OCI-M2 (cell line): ENCODE results near the gene NSD2.
"Not testable (repeated sequence)": the region's sequence is repeated elsewhere in the genome, so short reads cannot be mapped to it uniquely, and the experiment has no call there.

Experiments used
- DNase-seq: peaks from one replicate; lab custom pipeline; 2025; ENCODE audit not compliant: unreplicated experiment; lab: John Stamatoyannopoulos, UW

The NSD2 gene

DNA sequence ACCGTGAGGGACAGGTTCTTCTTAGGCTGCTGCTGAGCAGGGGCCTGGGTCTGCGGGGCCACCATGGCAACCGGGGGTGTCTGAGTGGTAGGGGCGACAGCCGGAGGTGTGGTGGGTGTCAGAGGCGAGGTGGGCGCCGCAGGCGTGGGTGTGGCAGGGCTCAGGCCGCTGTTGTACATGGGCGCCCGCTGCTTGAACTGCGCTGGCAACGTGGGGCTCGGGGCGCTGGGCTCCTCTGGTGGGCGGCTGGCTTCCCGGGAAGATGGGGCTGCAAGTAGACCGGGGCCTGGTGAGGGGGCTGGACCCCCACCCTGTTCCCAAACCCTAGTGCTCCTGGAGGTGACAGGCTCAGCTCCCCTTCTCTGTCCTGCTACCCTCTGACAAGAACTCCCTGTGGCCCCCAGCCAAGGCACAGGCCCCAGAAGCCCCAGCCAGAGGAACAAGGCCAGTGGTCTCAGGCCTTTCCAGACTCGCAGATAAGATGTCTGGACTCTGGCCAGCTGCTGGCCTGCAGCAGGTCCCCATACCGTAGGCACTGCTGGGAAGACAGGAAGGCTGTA is 112.7 kb downstream of the NSD2 start:
- DNase-seq = no peak

DNA sequence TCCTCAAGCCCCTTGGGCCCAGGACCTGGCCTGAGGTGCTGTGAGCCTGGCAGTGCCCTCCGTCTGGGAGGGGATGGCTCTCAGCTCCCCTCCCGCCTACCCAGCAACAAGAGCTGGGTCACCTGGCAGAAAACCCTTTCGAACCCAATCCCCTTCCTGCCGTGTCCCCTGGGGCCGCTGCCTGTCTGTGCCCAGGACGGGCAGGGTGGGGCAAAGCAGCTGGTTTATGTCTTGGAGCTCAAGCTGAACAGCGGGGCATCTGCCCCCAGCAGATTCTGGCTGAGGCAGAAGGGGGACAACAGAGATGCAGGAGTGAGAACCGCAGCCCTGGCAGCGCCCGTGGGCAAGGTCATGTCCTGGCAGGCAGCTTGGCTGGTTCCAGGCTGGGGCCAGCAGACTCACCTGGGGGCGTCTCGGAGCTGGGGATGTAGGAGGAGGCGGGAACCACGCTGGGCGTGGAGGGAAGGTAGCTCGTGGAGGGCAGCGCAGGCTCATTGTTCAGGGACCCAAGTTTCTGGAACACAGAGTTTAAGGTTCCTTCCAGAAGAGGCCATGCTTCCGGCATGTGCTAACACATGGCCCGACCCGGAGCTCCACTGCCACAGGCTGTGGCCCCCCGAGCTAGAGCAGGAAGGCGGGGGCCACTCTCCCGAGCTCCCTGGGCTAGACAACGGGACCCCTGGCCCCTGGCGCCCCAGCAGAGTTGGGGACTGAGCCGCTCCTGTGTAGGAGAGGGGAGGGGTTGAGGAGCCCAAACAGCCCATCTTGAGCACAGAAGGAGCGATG is 113.4 kb downstream of the NSD2 start:
- no peak for DNase-seq

DNA sequence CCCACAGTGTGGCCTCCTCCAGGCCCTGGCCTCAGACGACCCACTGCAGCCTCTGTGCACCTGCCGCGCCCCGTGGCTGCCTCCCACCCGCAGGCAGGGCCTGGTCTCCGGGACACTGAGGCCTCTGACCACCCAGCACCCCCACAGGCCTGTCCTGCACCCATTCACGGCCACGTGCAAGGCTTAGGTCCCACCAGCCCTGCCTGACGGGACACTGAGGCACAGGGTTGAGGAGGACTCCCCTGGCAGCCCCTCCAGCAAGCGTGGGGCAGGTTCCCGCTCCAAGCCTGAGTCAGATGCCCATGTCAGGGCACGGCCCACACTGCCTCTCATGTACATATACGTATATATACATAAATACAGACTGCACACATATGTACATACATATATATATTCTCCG is 114.1 kb downstream of the NSD2 start:
- DNase-seq = no peak

DNA sequence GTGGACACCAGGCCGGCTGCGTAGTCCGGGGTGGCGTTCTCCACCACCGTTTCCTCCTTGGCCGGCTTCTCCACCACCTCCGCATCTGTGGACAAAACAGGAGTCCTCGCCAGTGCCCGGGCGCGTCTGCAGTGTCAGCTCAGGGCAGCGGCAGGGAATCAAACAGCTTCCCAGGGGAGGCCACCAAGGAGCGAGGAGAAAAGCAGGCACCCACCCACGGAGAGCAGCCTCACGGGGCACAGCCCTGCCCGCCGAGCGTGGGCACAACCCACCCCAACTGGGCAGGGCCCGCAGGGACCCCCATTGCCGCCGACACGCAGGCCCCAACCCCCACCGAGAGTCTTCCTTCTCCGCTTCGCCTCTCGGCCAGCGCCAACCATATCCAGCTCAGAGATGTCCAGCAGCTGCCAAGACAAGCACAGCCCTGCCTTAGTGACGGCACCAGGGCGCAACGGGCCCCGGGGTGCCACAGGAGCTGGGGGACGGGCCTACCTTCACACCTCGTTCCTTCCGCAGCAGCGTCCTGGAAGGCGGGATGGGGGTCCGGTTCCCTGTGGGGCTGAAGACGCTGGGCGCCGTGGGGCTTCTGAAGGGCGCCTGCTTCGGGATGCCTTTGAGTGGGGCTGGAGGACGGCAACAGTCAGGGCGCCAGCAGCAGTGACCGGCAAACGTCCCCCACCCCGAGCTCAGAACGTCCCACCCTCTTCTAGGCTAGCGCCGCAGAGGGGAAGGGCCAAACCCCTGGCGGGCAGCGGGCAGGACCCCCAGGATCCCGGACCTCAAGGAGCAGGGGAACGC is 114.8 kb downstream of the NSD2 start:
- no peak for DNase-seq

DNA sequence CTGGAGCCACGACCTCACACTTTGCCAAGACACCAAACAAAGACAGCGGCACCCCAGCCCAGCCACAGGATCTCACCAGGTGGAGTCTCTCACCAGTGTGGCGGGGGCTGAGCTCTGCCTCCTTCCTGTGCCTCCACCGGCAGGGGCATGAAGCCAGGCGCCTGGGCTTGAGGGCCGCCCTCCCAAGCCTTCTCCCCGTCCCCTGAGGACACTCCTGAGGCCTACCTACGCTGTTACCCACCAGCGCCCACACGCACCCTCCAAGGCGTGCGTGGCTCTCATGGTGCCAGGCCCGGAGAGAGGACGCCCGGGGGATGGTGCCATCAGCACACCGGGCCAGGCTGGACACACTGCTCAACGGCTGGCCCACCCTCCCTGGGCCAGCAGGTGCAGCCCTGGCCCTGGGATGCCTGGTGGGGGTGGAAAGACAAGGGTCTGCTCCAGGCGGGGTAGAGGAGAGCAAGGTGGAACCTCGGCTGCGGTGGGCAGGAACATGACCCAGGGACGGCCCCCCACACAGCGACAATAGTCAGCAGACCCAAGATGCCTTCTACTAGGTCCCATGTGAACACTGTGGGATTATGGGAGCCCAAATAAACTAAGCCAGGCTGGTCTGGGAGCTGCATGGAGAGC is 115.5 kb downstream of the NSD2 start:
- no peak for DNase-seq

DNA sequence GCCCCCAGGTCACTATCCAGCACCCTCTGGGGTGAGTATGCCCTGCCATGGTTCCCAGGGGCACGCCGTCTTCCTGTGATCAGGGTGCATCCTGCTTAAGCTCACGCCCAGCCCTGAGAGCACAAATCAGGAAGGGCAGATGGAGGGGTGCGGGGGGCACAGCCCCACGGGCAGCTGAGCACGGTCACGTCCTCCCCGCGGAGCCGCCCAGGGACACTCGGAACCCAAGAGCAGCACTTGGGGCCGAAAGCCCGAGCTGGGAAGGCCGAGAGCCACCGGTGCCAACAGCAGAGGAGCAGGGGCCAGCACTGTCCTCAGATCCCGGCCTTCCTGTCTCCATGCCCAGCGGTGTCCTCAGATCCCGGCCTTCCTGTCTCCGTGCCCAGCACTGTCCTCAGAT is 116.1 kb downstream of the NSD2 start:
- no peak for DNase-seq

DNA sequence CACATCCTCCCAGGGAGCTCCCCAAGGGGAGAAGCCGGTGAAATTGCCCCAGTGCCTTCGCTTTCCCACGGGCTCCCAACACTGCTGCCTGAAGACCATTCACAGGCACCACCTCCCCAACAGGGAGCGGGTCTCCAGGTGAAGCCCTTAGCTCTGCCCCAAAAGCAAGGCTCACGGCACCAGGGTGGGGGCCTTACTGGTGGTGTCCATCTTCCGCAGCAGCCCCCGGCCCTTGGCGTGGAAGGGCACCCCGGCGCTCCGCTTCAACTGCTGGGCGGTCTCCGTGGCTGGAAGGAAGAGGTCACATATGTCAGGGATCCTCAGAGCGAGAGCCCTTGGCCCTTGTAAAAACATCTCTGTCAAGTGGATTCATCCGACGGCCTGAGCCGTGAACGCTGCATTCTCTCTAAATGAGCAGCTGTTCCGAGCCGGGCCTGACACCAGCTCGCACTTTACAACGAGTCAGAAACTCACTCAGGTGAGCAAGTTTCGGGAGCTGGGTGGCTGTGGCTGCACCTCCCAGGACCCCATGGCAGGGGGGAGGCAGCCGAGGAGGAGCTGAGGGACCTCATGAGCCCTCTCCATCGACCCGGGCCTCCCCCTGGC is 116.6 kb downstream of the NSD2 start:
- DNase-seq = no peak

DNA sequence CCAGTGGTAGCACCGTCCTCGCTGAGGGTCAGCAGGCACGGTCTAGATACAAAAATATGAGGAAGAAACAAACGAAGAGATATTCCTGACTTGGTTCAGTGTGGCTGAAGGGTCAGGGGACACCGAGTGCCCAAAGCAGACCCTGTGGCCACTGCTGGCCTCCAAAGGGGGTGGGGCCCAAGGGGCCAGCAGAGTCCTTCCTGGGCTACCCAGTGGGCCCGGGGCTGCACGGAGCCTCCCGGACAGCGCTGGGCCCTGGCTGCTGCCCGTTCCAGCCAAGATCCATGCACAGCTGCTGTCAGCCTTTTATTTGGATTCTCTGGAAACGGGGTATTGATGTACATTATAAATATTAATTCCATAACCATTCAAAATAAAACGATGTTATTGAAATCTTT is 117.1 kb downstream of the NSD2 start:
- DNase-seq = no peak

DNA sequence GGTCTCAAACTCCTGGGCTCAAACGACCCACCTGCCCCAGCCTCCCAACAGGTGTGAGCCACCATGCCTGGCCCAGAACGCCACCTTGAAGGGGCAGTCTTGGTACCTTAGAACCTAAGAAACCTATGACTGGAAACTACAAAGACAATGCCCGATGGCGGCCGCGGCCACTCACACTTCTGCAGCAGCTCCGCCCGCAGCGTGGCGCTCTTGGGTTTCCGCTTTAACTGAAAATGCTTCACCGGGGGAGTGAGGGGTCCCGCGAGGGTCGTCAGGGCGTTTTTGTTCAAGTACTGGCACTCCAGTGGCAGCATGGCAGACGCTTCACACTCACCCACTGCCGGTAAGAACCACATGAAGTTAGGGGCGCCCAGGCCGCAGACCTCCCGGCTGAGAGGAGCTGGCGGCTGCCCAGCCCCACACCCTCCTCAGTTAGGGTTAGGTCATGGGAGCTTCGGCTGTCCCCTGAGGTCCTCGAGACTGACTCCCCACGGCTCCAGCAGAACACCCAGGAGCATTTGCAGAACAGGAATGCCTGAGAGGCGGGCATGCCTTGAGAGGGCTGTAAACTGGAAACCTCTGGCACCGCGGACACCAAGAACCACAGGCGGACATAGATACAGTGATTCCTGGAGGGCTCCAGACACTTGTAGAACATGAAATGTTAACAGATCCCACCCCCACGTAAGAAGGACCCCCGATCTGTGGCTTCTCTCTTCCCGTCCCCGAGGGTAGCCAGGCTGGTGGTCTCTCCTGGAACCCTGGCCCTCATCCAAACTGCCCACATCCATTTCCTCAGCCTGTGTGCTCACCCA is 118.5 kb downstream of the NSD2 start:
- no peak for DNase-seq

DNA sequence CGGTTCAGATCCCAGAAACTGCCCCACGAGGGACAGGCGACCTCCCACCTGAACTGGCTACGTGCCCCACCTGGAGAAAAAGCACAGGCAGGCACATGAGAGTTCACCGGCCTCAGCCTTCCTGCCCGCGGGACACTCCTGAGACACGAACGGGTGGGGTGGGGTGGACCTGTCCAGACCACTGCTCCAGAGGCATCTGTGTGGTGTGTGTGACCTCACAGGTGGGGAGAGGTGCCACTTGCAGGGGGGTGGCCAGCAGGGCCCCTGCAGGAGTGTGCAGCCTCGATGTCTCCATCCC is 119.1 kb downstream of the NSD2 start:
- DNase-seq = no peak

DNA sequence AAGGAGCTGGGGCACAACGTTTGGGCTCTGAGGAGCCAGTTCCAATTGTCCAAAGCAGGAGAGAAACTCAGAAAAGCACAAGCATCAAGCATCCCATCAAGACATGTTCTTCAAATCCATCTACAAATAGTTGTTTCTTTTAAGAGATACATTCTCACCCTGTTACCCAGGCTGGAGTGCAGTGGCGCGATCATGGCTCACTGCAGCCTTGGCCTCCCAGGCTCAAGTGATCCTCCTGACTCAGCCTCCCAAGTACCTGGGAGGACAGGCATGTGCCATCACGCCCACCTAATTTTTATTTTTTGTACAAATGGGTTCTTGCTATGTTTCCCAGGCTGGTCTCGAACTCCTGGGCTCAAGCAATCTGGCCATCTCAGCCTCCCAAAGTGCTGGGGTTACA is 119.5 kb downstream of the NSD2 start:
- no peak for DNase-seq

DNA sequence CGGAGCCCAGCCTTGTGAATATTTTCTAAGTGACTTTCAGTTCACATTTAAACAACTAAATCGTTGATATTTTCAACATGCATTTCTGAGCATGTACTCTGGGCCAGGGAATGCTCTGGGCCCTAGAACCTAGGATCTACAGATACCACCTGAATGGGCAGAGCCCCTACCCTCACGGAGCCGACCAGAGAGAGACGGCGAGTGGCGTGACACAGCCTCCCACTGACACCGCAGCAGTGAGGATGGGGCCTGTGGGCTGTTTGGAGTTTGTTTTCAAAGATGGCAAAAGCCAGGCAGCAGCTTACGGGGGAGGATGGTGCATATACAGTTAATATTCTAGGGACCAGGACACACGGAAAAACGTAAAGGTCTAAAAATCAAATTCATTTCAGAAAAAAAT is 119.9 kb downstream of the NSD2 start:
- DNase-seq = no peak

DNA sequence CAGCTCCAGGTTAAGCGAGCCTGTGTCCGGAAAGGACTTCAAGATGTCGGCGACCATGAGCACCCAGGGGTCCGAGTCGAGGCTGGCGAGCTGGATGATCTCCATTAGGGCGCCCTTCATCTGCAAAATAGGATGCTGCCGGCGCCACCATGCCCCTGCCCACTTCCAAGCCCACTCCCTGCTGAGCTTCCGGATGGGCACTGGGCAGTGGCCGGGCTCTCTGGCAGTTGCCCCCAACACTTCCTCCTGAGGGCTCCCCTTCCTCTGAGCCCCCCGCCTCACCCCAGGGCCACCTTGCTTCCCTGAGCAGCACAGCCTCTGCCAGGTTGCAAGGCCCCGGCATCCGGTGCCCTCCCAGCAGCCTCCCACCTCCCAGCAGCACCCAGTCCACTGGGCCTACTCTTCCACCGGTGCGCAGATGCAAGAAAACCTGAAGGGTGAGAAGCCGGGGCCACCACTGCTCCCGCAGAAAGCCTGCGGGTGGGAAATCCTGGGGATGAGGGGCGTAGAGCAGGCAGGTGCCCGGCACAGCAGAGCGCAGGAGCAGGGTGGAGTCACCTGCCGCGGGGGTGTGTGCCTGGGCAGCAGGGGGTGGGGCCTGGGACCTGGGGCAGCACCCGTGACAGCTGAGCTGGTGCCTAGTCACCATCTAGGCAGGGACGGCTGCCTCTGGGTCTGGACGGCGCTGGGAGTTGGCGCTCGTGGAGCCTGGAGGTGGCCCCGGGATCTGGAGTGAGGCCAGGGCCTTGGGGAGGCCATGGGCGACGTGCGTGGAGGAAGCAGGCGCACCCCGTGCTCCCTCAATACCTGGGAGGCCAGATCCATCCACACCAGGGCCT is 120.6 kb downstream of the NSD2 start:
- DNase-seq = no peak

DNA sequence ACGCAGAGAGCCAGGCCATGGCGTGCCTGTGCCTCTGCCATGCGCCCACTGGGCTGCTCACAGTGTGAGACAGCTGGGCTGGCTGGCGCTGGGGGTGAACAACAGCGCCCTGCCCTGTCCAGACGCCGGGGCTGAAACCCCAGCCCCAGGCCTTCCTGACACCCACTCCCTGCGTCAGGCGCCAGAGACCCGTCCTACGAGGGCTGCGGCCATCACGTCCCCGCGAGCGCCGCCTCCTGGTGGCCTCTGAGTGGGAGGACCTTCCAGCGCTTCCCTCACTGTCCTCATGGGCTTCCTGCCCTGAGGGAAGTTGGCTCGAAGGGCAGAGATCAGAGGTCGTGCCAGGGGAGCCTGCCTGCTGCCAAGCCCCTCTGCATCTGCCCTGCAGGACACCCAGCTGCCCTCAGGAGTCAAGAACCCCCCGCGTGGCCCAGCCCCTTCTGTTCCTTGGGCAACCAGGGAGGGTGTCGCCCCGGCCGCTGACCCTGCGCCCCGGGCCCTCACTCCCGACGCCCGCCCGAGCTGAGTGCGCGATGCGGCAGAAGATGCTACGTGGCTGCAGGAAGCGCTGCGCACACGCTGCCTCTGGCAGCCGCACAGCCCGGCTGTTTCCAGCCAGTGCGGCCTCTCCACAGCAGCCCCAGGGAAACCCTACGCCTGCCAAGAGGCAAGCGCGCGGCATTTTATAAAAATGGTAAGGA is 121.4 kb downstream of the NSD2 start:
- DNase-seq = no peak

DNA sequence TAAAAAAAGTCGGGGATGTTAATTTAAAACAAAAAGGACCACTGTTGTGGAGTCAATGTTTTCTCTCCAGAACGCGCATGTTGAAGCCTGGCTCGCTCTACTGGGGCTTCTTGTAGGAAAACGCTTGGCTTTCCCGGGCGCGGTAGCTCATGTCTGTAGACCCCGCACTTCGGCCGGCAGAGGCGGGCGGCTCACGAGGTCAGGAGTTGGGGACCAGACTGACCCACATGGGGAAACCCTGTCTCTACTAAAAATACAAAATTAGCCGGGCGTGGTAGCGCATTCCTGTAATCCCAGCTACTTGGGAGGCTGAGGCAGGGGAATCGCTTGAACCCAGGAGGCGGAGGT is 122.0 kb downstream of the NSD2 start:
- DNase-seq = no peak

DNA sequence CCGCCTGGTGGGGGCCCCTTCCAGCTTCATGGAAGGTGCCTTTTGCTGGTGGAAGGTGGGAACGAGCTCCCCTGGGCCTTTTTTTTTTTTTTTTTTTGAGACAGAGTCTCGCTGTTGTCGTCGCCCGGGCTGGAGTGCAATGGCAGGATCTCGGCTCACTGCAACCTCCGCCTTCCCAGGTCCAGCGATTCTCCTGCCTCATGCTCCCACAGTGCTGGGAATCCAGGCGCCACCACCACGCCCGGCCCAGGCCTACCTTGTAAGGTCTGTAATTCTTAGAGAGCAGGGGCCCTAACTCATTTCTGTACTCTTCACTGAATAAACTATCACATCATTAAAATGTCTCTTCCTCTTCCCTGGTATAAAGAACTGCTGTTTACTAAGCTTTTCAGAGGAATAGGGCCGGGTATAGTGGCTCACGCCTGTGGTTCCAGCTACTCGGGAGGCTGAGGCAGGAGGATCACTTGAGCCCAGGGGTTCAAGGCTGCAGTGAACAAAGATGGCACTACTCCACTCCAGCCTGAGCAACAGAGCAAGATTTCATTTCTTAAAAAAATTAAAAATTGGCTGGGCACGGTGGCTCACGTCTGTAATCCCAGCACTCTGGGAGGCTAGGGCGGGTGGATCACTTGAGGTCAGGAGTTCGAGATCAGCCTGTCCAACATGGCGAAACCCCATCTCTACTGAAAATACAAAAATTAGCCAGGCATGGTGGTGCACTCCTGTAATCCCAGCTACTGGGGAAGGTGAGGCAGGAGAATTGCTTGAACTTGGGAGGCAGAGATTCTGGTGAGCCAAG is 122.7 kb downstream of the NSD2 start:
- not testable (repeated sequence) for DNase-seq

DNA sequence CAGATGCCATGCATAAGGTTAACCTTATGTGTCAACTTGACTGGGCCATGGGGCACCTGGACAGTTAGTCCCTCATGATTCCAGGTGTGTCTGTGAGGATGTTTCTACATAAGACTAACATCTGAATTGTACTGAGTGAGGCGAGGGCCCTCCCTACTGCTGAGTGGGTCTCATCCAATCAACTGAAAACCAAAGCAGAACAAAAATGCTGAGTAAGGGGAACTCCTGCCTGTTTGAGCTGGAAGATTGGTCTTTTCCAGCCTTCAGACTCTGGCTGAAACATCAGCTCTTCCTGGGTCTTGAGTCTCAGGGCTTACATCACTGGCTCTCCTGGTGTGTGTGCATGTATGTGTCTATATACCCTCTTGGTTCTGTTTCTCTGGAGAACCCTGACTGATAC is 123.7 kb downstream of the NSD2 start:
- no peak for DNase-seq

DNA sequence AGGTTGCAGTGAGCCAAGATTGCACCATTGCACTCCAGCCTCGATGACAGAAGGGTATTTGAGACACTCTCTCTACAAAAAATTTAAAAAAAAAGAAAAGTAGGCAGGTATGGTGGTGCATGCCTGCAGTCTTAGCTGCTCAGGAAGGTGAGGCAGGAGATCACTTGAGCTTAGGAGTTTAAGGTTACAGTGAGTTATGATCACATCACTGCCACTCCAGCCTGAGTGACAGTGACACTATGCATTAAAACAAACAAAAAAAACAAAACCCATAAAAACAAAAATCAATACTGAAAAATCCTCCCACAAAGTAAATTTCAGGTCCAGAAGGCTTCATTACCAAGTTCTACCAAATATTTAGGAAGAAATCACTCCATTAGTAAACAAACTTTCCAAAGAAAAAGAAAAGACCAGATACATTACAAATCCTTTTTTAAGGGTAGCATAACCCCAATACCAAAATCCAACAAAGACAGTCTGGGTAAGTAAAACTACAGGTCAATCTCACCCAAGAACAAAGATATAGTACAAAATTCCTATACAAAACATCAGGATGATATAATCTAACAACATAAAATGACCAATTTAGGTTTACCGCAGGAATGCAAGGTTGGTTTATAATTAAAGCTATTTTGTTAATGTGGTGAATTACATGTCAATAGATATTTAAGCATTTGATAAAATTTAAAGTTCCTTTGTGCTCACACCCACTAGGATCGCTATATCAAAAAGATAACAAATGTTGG is 125.8 kb downstream of the NSD2 start:
- no peak for DNase-seq
